SK-N-SH treated with all-trans-retinoic acid at 6 μM for 48 hours (cell line): ENCODE data around the gene KLHDC4.

Experiments used
- ATAC-seq: fragments of 200-7000 bp; cut with Tn5 transposase; 3 replicates; pipeline ENCODE4 v1.9.1; 2020; ENCODE audit warnings: mild to moderate bottlenecking, moderate library complexity
- ARNTL ChIP-seq: fragments of 450-650 bp; formaldehyde crosslinking; IDR thresholded peaks from 2 replicates; pipeline ENCODE4 v1.5.0; 2020; ENCODE audit warnings: low read depth, mild to moderate bottlenecking, moderate library complexity, borderline replicate concordance
- BACH2 ChIP-seq: fragments of 250-450 bp; sonication (Bioruptor Pico); IDR thresholded peaks from 2 replicates; pipeline ENCODE4 v1.9.0; 2021; ENCODE audit warnings: mild to moderate bottlenecking, borderline replicate concordance
- CREB5 ChIP-seq: fragments of 250-450 bp; sonication (Bioruptor Pico); IDR thresholded peaks from 2 replicates; pipeline ENCODE4 v1.5.1; 2020; ENCODE audit warnings: low read depth, mild to moderate bottlenecking, moderate library complexity
- CSRNP3 ChIP-seq: fragments of 250-450 bp; sonication (Bioruptor Pico); IDR thresholded peaks from 2 replicates; pipeline ENCODE4 v1.5.1; 2021; ENCODE audit warnings: mild to moderate bottlenecking, moderate library complexity
- ESRRG ChIP-seq: fragments of 250-450 bp; sonication (Bioruptor Pico); IDR thresholded peaks from 2 replicates; pipeline ENCODE4 v1.6.1; 2021; ENCODE audit warnings: mild to moderate bottlenecking
- GLIS3 ChIP-seq: fragments of 250-450 bp; sonication (Bioruptor Pico); IDR thresholded peaks from 2 replicates; pipeline ENCODE4 v1.5.0; 2020; ENCODE audit warnings: mild to moderate bottlenecking, moderate library complexity
- ISL1 ChIP-seq: fragments of 250-450 bp; sonication (Bioruptor Pico); IDR thresholded peaks from 2 replicates; pipeline ENCODE4 v2.1.2; 2022; ENCODE audit warnings: mild to moderate bottlenecking, moderate library complexity
- OSR1 ChIP-seq: fragments of 250-450 bp; sonication (Bioruptor Pico); IDR thresholded peaks from 2 replicates; pipeline ENCODE4 v1.8.0; 2022; ENCODE audit warnings: moderate library complexity, mild to moderate bottlenecking, inconsistent platforms
- PATZ1 ChIP-seq: fragments of 250-450 bp; sonication (Bioruptor Pico); IDR thresholded peaks from 2 replicates; pipeline ENCODE4 v1.8.0; 2020; ENCODE audit warnings: mild to moderate bottlenecking, moderate library complexity, borderline replicate concordance
- POU6F1 ChIP-seq: fragments of 250-450 bp; sonication (Bioruptor Pico); IDR thresholded peaks from 2 replicates; pipeline ENCODE4 v1.8.0; 2021; ENCODE audit warnings: low read depth, mild to moderate bottlenecking, moderate library complexity, borderline replicate concordance
- RARB ChIP-seq: fragments of 250-450 bp; sonication (Bioruptor Pico); IDR thresholded peaks from 2 replicates; pipeline ENCODE4 v1.8.0; 2021; ENCODE audit warnings: mild to moderate bottlenecking, moderate library complexity
- SNAI2 ChIP-seq: fragments of 250-450 bp; sonication (Bioruptor Pico); IDR thresholded peaks from 2 replicates; pipeline ENCODE4 v1.5.0; 2020; ENCODE audit warnings: mild to moderate bottlenecking, moderate library complexity
- TCF4 ChIP-seq: fragments of 250-450 bp; sonication (Bioruptor Pico); IDR thresholded peaks from 2 replicates; pipeline ENCODE4 v1.8.0; 2021; ENCODE audit warnings: mild to moderate bottlenecking, moderate library complexity, borderline replicate concordance
- TOX ChIP-seq: fragments of 250-450 bp; sonication (Bioruptor Pico); IDR thresholded peaks from 2 replicates; pipeline ENCODE4 v1.8.0; 2021; ENCODE audit warnings: mild to moderate bottlenecking, moderate library complexity, borderline replicate concordance
- TSHZ2 ChIP-seq: fragments of 250-450 bp; sonication (Bioruptor Pico); IDR thresholded peaks from 2 replicates; pipeline ENCODE4 v1.5.0; 2020; ENCODE audit warnings: mild to moderate bottlenecking, moderate library complexity
- ZC3H10 ChIP-seq: fragments of 250-450 bp; sonication (Bioruptor Pico); IDR thresholded peaks from 2 replicates; pipeline ENCODE4 v1.5.1; 2021; ENCODE audit warnings: mild to moderate bottlenecking, moderate library complexity
- ZFP3 ChIP-seq: fragments of 250-450 bp; sonication (Bioruptor Pico); IDR thresholded peaks from 2 replicates; pipeline ENCODE4 v1.5.0; 2020; ENCODE audit warnings: mild to moderate bottlenecking, moderate library complexity
- ZFP30 ChIP-seq: fragments of 450-650 bp; formaldehyde crosslinking; IDR thresholded peaks from 2 replicates; pipeline ENCODE4 v1.5.0; 2022; ENCODE audit warnings: mild to moderate bottlenecking, moderate library complexity
- ZNF565 ChIP-seq: fragments of 450-650 bp; formaldehyde crosslinking; conservative IDR thresholded peaks from 2 replicates; pipeline ENCODE4 v1.5.0; 2020; ENCODE audit warnings: low read depth, mild to moderate bottlenecking, moderate library complexity
- ZNF70 ChIP-seq: fragments of 450-650 bp; formaldehyde crosslinking; IDR thresholded peaks from 2 replicates; pipeline ENCODE4 v1.5.0; 2020; ENCODE audit warnings: mild to moderate bottlenecking, moderate library complexity
- ZNF8 ChIP-seq: fragments of 450-650 bp; formaldehyde crosslinking; IDR thresholded peaks from 2 replicates; pipeline ENCODE4 v1.5.0; 2020; ENCODE audit warnings: mild to moderate bottlenecking, moderate library complexity

Gene KLHDC4

GRCh38 chr16:87733190-87733589 is 32.6 kb downstream of the KLHDC4 start:
- TF ChIP-seq RARB (no peak), SNAI2 (CRISPR knock-in tag) (no peak), BACH2 (CRISPR knock-in tag) (no peak), ZNF8 (CRISPR knock-in tag) (no peak), OSR1 (CRISPR knock-in tag) (no peak), GLIS3 (CRISPR knock-in tag) (no peak), TOX (CRISPR knock-in tag) (no peak), TSHZ2 (CRISPR knock-in tag) (no peak), TCF4 (CRISPR knock-in tag) (no peak), ZFP3 (no peak), ARNTL (no peak)
- ATAC-seq = no peak

- TF ChIP-seq ZNF565 (CRISPR knock-in tag) (no peak), RARB (no peak), TCF4 (CRISPR knock-in tag) (no peak), ZFP30 (CRISPR knock-in tag) (no peak), PATZ1 (CRISPR knock-in tag) (no peak), ZNF8 (CRISPR knock-in tag) (no peak), ZC3H10 (CRISPR knock-in tag) (no peak), ISL1 (no peak), CREB5 (CRISPR knock-in tag) (no peak), ZFP3 (no peak), ESRRG (CRISPR knock-in tag) (no peak), CSRNP3 (CRISPR knock-in tag) (no peak)
- ATAC-seq = no peak
These were observed 34.2 kb downstream of the KLHDC4 start for GRCh38 chr16:87731607-87732006.

GRCh38 chr16:87729266-87729954 is 36.4 kb downstream of the KLHDC4 start:
- no peak for ATAC-seq
- no peak for TF ChIP-seq ZNF70
- no peak for TF ChIP-seq CREB5 (CRISPR knock-in tag)
- TF ChIP-seq POU6F1 (CRISPR knock-in tag) = no peak
- TF ChIP-seq PATZ1 (CRISPR knock-in tag) = no peak
- TF ChIP-seq ZNF8 (CRISPR knock-in tag) = no peak
- TF ChIP-seq ZFP30 (CRISPR knock-in tag) = no peak
- TF ChIP-seq ZC3H10 (CRISPR knock-in tag) = no peak
- TF ChIP-seq ARNTL = no peak
- no peak for TF ChIP-seq SNAI2 (CRISPR knock-in tag)
- no peak for TF ChIP-seq ESRRG (CRISPR knock-in tag)
